HFFc6 (cell line): ENCODE measurements around the gene BCO1. TPM values are rescaled to one million over a fixed set of nuclear protein-coding genes. Genes with fewer than 3 reads are reported as not detected.

Experiments used
- DNase-seq: peaks from one replicate; pipeline ENCODE4 v3.0.0-alpha.2; 2018
- H3K27ac Mint-ChIP-seq: 2 replicates; pipeline ENCODE4 v1.8.0; 2020; ENCODE audit warnings: mild to moderate bottlenecking, mixed read lengths
- H3K27me3 Mint-ChIP-seq: 2 replicates; pipeline ENCODE4 v1.8.0; 2021; ENCODE audit warnings: mild to moderate bottlenecking, moderate library complexity, mixed read lengths; ENCODE audit not compliant: insufficient read depth
- H3K36me3 Mint-ChIP-seq: 2 replicates; pipeline ENCODE4 v1.8.0; 2021; ENCODE audit warnings: low read depth, mixed read lengths
- H3K4me1 Mint-ChIP-seq: 2 replicates; pipeline ENCODE4 v1.8.0; 2020; ENCODE audit warnings: low read depth, mixed read lengths
- H3K4me3 Mint-ChIP-seq: 2 replicates; pipeline ENCODE4 v1.8.0; 2020; ENCODE audit warnings: mild to moderate bottlenecking, moderate library complexity, mixed read lengths
- H3K9me3 Mint-ChIP-seq: 2 replicates; pipeline ENCODE4 v1.8.0; 2020; ENCODE audit warnings: mild to moderate bottlenecking, mixed read lengths
- total RNA-seq, 6 experiments: library from RNA; stranded (reverse); fragmentation: NEBNext Ultra II Directional; extraction: Animal tissue kit (Norgen Biotek cat#: 25700); gene quantifications; 2 replicates in 1 of 6; 3 replicates in 5 of 6; pipeline ENCODE4 v1.2.3, GENCODE V29; 2021
- TF ChIP-seq, protein P1 (sequence below): fragments of 200-600 bp; sonication (generic); IDR thresholded peaks from 2 replicates; pipeline ENCODE4 v1.5.0; 2021; ENCODE audit warnings: antibody characterized with exemption, mild to moderate bottlenecking

BCO1 gene
- total RNA-seq, 6 experiments from 2014 or later = not detected

DNA sequence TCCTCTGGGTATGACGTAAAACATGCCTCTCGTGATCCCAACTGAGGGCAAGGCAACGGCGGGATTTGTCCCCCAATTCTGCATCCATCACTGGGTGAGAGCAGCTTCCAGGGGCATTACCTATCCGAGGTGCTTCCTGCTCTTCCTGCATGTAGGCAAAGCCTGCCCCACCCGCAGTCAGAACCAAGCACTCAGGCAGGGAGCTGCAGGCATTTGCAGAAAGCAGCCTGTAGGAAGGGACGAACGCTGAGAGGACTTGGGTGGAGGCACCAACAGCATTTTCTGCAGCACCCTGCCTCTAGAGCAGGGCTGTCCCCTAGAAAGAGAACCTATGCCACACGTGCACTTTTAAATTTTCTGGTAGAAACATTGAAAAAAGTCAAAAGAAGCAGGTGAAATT lies 5.5 kb downstream of the BCO1 start:
- H3K27ac Mint-ChIP-seq = no peak overlapping the region
- peaks cover 33% of the 10 kb centered on the region for H3K27me3 Mint-ChIP-seq
- H3K36me3 Mint-ChIP-seq = no peaks in the 10 kb centered on the region
- no peaks in the 10 kb centered on the region for H3K9me3 Mint-ChIP-seq
- no peaks in the 10 kb centered on the region; the same call in 1 of the 2 replicates for H3K4me1 Mint-ChIP-seq
- no peak overlapping the region for H3K4me3 Mint-ChIP-seq
- DNase-seq = no peak
- TF ChIP-seq, protein P1, sequence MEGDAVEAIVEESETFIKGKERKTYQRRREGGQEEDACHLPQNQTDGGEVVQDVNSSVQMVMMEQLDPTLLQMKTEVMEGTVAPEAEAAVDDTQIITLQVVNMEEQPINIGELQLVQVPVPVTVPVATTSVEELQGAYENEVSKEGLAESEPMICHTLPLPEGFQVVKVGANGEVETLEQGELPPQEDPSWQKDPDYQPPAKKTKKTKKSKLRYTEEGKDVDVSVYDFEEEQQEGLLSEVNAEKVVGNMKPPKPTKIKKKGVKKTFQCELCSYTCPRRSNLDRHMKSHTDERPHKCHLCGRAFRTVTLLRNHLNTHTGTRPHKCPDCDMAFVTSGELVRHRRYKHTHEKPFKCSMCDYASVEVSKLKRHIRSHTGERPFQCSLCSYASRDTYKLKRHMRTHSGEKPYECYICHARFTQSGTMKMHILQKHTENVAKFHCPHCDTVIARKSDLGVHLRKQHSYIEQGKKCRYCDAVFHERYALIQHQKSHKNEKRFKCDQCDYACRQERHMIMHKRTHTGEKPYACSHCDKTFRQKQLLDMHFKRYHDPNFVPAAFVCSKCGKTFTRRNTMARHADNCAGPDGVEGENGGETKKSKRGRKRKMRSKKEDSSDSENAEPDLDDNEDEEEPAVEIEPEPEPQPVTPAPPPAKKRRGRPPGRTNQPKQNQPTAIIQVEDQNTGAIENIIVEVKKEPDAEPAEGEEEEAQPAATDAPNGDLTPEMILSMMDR = no peak

DNA sequence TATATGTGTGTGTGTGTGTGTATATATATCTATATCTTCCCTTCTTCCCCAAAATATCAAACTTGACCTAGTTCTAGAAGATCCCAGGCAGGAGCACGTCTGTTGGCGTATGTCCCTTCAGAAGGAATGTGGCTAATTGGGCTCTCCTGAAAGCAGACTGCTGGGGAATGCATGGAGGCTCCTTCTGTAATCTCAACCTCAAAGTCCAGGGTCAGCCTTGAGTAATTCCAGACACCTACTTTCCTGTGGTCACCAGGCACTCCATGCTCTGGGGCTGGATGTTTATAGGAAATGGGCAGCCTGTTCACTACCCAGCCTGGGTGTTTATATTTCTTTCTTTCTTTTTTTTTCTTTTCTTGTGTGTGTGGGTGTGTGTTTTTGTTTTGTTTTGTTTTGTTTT lies 13.4 kb downstream of the BCO1 start:
- peaks cover 9% of the 10 kb centered on the region for H3K4me1 Mint-ChIP-seq
- peak; percentile 61 for DNase-seq
- H3K9me3 Mint-ChIP-seq = no peaks in the 10 kb centered on the region
- no peaks in the 10 kb centered on the region for H3K36me3 Mint-ChIP-seq
- TF ChIP-seq, protein P1 = no peak
- no peak overlapping the region for H3K27ac Mint-ChIP-seq
- H3K4me3 Mint-ChIP-seq = no peak overlapping the region
- H3K27me3 Mint-ChIP-seq = peaks cover 6% of the 10 kb centered on the region

- TF ChIP-seq, protein P1 = no peak
These were observed 14.7 kb downstream of the BCO1 start for GRCh38 chr16:81253141-81253540.

DNA sequence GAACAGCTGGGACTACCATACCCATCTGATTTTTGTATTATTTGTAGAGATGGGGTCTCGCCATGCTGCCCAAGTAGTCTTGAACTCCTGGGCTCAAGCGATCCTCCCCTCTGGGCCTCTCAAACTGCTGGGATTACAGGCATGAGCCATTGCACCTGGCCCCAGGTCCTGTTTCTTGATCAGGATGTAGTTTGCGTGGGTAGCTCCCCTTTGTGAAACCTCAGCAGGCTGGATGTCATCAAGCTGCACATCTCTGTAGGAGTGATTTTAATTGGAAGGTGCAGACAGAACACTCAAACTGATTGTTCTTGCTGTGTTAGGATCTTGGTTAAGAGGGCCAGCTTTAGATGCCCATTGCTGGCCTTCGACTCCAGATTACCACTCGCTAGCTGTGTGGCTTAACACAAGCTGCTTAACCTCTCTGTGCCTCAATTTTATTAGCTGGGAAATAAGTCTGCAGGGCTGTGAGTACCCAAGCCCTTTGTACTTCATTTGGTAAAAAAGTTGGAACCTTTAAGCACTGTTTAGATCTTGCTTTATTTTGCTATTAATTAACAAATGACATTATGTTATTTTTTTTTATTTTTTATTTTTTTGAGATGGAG lies 16.5 kb downstream of the BCO1 start:
- no peak overlapping the region for H3K27ac Mint-ChIP-seq
- no peak for DNase-seq
- H3K36me3 Mint-ChIP-seq = no peaks in the 10 kb centered on the region
- H3K9me3 Mint-ChIP-seq = no peaks in the 10 kb centered on the region
- peaks cover 9% of the 10 kb centered on the region for H3K4me1 Mint-ChIP-seq
- TF ChIP-seq, protein P1 = no peak
- H3K27me3 Mint-ChIP-seq = peaks cover 11% of the 10 kb centered on the region
- no peak overlapping the region for H3K4me3 Mint-ChIP-seq

More at GRCh38 chr16:81253141-81253540, 14.7 kb downstream of the BCO1 start:
- peaks cover 9% of the 10 kb centered on the region for H3K4me1 Mint-ChIP-seq
- no peak overlapping the region for H3K27ac Mint-ChIP-seq
- H3K4me3 Mint-ChIP-seq = no peak overlapping the region
- H3K9me3 Mint-ChIP-seq = no peaks in the 10 kb centered on the region
- no peak for DNase-seq
- no peaks in the 10 kb centered on the region for H3K36me3 Mint-ChIP-seq
- H3K27me3 Mint-ChIP-seq = peaks cover 4% of the 10 kb centered on the region

DNA sequence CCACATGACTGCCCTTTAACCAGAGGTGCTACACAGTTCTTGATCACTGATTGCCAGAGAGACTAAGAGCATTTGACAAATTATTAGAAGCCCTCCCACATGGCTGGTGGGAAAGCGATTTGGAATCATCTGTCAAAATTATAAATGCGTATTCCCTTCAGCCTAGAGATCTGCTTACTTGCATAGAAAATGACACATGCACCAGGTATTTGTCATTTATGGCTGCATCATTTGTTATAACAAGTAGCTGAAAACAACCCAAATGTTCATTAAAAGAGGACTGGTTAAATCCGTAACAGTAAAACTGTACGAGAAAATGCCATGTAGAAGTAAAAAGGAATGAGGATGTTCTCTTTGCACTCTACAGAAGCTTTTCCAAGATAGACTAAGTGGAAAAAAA lies 21.4 kb downstream of the BCO1 start:
- H3K27ac Mint-ChIP-seq = no peak overlapping the region
- TF ChIP-seq, protein P1 = no peak
- H3K4me1 Mint-ChIP-seq = peaks cover 15% of the 10 kb centered on the region
- H3K9me3 Mint-ChIP-seq = no peaks in the 10 kb centered on the region
- no peak overlapping the region for H3K4me3 Mint-ChIP-seq
- peaks cover 14% of the 10 kb centered on the region for H3K27me3 Mint-ChIP-seq
- no peak for DNase-seq
- H3K36me3 Mint-ChIP-seq = no peaks in the 10 kb centered on the region
